Thoracic aorta (tissue), 2 donors: Measurements from ENCODE around the gene DAAM2. TPM values are rescaled to one million over a fixed set of nuclear protein-coding genes. Genes with fewer than 3 reads are reported as not detected.

ENCODE experiments used
- ATAC-seq: fragments of 150-250 bp; one replicate; pipeline ENCODE4 v1.8.0; 2017; ENCODE audit warnings: low read depth; ENCODE audit not compliant: insufficient number of reproducible peaks, low FRiP score
- DNase-seq: peaks from one replicate; pipeline ENCODE4 v3.0.0-alpha.2; 2020; ENCODE audit warnings: low spot score
- H3K27ac ChIP-seq, 2 donors: fragments of 200-600 bp; sonication (generic); 1 replicate in 1 of 2; 2 replicates in 1 of 2; pipeline ENCODE4 v1.5.1; 2016; ENCODE audit warnings: mild to moderate bottlenecking in 2 of 2, moderate library complexity in 2 of 2
- H3K27me3 ChIP-seq: fragments of 200-600 bp; sonication (generic); replicated peaks from 2 replicates; pipeline ENCODE4 v1.6.0; 2016; ENCODE audit warnings: mild to moderate bottlenecking; ENCODE audit not compliant: insufficient read depth
- H3K36me3 ChIP-seq: fragments of 200-600 bp; sonication (generic); one replicate; pipeline ENCODE4 v1.5.1; 2016
- H3K4me1 ChIP-seq, 2 donors: fragments of 200-600 bp; sonication (generic); 1 replicate in 1 of 2; 2 replicates in 1 of 2; pipeline versions ENCODE4 v1.5.1 to v1.6.0; 2016; ENCODE audit warnings: low read depth in 2 of 2, mild to moderate bottlenecking in 1 of 2; ENCODE audit not compliant: control insufficient read depth in 1 of 2
- H3K4me3 ChIP-seq: fragments of 200-600 bp; sonication (generic); 2 replicates; pipeline ENCODE4 v1.5.1; 2016; ENCODE audit warnings: mild to moderate bottlenecking
- H3K9me3 ChIP-seq: fragments of 200-600 bp; sonication (generic); 2 replicates; pipeline ENCODE4 v1.5.1; 2016
- total RNA-seq, 2 donors: library from RNA; depleted of rRNA; stranded (reverse); fragments of >200 nt; gene quantifications; one replicate each; pipeline versions ENCODE4 v1.1.0 to v1.2.3, GENCODE V29; 2016
- TF ChIP-seq, protein P1 (sequence below): fragments of 200-600 bp; sonication (generic); IDR thresholded peaks from one replicate; pipeline ENCODE4 v1.5.1; 2019; ENCODE audit warnings: antibody characterized with exemption

The DAAM2 gene
- total RNA-seq, 2 donors from 2014 or later: 61.5 to 71.5 TPM

DNA sequence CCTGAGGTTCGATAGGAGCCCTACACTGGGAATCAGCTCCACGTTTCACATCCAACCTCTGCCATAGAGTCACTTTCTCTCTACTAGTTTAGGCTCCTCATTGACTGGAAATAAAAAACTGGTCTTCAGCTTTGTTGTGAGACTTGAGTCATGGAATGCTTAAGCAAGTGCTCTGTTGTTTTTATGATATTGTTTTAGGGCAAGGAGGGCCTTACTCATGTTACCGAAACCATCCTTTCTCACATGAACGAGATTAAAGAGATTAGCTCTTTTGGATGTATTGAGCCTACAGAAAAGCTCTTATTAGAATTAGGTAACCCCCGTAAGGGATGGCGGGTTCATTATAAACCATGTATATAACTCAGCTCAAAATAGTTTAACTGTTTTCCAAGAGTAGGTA, 149.0 kb downstream of the DAAM2 start:
- ATAC-seq: no peak
- no peak overlapping the region for H3K4me3 ChIP-seq
- no peak overlapping the region for H3K27ac ChIP-seq
- no peaks in the 10 kb centered on the region for H3K9me3 ChIP-seq
- DNase-seq: no peak
- no peaks in the 10 kb centered on the region for H3K27me3 ChIP-seq
- peaks cover 0 to 8% of the 10 kb centered on the region in 2 donors for H3K4me1 ChIP-seq
- TF ChIP-seq, protein P1, sequence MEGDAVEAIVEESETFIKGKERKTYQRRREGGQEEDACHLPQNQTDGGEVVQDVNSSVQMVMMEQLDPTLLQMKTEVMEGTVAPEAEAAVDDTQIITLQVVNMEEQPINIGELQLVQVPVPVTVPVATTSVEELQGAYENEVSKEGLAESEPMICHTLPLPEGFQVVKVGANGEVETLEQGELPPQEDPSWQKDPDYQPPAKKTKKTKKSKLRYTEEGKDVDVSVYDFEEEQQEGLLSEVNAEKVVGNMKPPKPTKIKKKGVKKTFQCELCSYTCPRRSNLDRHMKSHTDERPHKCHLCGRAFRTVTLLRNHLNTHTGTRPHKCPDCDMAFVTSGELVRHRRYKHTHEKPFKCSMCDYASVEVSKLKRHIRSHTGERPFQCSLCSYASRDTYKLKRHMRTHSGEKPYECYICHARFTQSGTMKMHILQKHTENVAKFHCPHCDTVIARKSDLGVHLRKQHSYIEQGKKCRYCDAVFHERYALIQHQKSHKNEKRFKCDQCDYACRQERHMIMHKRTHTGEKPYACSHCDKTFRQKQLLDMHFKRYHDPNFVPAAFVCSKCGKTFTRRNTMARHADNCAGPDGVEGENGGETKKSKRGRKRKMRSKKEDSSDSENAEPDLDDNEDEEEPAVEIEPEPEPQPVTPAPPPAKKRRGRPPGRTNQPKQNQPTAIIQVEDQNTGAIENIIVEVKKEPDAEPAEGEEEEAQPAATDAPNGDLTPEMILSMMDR: no peak
- H3K36me3 ChIP-seq: no peaks in the 10 kb centered on the region

DNA sequence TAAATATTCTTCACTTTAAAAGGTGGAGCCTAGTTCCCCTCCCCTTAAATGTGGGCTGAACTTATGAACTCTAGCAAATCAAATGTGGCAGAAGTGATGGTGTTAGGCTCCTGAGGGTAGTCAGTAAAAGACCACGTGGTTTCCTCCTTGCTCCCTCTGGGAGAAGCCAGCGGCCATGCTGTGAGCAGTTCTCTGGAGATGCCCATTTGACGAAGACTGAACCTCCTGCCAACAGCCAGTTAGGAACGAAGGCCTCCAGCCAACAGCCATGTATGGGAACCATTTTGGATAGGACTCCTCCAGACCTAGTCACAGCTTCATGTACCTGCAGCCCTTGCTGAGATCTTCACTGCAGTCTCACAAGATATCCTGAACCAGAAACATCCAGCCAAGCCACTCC, 149.6 kb downstream of the DAAM2 start:
- no peaks in the 10 kb centered on the region for H3K27me3 ChIP-seq
- no peaks in the 10 kb centered on the region for H3K36me3 ChIP-seq
- peaks cover 0 to 8% of the 10 kb centered on the region in 2 donors for H3K4me1 ChIP-seq
- no peak overlapping the region for H3K27ac ChIP-seq
- H3K4me3 ChIP-seq: no peak overlapping the region
- H3K9me3 ChIP-seq: no peaks in the 10 kb centered on the region
- DNase-seq (no peak), ATAC-seq (no peak)
- TF ChIP-seq, protein P1: no peak

DNA sequence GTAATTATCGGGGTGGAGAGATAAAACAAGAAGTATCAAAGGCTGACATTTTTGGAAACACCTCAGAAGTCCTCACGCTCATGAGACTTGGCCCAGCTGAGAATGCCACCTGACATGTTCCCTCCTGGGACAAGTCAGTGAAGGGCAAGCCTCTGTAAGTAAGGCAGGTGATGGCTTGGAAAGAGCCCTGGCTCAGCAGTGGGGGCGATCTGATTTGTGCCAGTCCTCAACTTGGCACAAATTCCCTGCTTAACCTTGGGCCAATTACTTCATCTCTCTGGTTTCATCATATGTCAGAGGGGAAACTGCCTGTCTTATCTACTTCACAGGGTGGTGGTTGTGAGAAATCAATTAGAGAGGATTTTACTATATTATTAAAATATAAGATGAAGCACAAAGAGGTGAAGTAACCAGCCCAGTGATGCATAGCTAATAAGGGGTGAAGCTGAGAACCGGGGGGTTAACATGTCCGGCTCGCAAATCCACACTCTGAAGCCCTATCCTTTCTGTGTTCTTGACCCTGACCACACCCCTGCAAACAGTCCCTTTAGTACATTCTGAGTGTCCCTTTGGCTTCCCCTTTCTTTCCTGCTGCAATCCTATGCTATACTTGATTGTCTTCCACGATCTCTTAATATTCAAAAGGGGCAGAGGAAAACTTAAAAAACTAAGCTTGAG, 150.9 kb downstream of the DAAM2 start:
- no peaks in the 10 kb centered on the region for H3K36me3 ChIP-seq
- ATAC-seq (no peak), DNase-seq (no peak)
- H3K27ac ChIP-seq: no peak overlapping the region
- no peaks in the 10 kb centered on the region for H3K9me3 ChIP-seq
- H3K27me3 ChIP-seq: no peaks in the 10 kb centered on the region
- TF ChIP-seq, protein P1: no peak
- peaks cover 0 to 8% of the 10 kb centered on the region in 2 donors for H3K4me1 ChIP-seq
- H3K4me3 ChIP-seq: no peak overlapping the region

DNA sequence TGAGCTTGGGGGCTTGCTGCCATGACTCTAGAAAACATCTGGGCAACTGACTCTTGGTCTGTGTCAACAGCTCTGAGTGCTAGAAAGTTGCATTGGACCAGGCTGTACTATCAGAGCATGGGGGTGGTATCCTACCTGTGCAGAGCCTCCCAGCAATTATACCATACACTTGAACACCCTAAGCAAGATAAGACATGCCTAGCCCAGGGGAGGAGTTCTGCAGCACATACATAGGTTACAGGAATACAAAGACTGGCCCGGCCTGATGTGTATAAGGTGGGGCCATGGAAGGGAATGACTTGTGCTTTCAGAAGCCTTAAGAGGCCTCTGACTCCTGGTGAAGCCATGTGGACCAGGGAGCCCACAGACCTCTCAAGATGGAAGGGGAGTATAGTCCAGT, 153.4 kb downstream of the DAAM2 start:
- H3K27me3 ChIP-seq: no peaks in the 10 kb centered on the region

DNA sequence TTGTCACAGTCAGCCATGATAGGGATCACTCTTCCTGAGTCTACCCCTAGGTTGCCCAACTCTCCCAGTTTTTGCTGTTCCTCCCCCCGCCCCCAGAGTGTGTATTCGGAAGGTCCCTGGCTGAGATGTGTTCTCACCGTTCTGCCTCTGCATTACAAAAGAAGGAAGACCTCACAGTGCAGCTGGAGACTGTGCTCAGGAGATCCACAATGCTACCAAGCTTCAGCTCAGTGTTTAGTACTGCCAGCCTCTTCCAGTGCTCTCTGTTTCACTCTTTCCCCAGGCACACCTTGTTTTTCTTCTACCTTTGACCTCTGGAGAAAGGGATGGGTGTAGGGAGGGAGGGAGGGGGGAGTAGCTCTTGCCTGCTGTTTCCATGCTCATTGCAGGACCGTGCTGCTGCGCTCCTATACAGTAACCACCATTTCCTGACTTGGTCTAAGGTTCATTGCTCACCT, 155.5 kb downstream of the DAAM2 start:
- TF ChIP-seq, protein P1: no peak
- no peaks in the 10 kb centered on the region for H3K9me3 ChIP-seq
- no peak overlapping the region for H3K27ac ChIP-seq
- ATAC-seq (no peak), DNase-seq (no peak)
- H3K4me1 ChIP-seq: peaks cover 11 to 19% of the 10 kb centered on the region in 2 donors
- no peak overlapping the region for H3K4me3 ChIP-seq
- no peaks in the 10 kb centered on the region for H3K27me3 ChIP-seq
- no peaks in the 10 kb centered on the region for H3K36me3 ChIP-seq

More for the DNA sequence above, 153.4 kb downstream of the DAAM2 start:
- Histone ChIP-seq H3K4me3 (no peak overlapping the region), H3K27ac (no peak overlapping the region), H3K36me3 (no peaks in the 10 kb centered on the region), H3K4me1 (peaks cover 0 to 8% of the 10 kb centered on the region in 2 donors), H3K9me3 (no peaks in the 10 kb centered on the region)
- DNase-seq: no peak
- no peak for ATAC-seq
- TF ChIP-seq, protein P1: no peak
